Fibroblast of lung (primary cell): Measurements from ENCODE around the gene KRT75. TPM values are rescaled to one million over a fixed set of nuclear protein-coding genes. Genes with fewer than 3 reads are reported as not detected.

Experiments used
- DNase-seq, 2 donors: peaks; one replicate each; pipeline versions ENCODE4 v3.0.0 to v3.0.0-alpha.2; 2010; ENCODE audit warnings: low read depth in 2 of 2
- H2AFZ ChIP-seq: 2 replicates; pipeline ENCODE4 v1.5.1; 2012; ENCODE audit warnings: low read length, control low read depth, inconsistent platforms
- H3K27ac ChIP-seq: 2 replicates; pipeline ENCODE4 v1.5.1; 2011; ENCODE audit warnings: low read length, control low read depth; ENCODE audit not compliant: insufficient read depth
- H3K27me3 ChIP-seq: 2 replicates; pipeline ENCODE4 v1.5.1; 2011; ENCODE audit warnings: mild to moderate bottlenecking, low read length; ENCODE audit not compliant: control insufficient read depth, insufficient read depth
- H3K36me3 ChIP-seq: 2 replicates; pipeline ENCODE4 v1.5.1; 2011; ENCODE audit warnings: low read length; ENCODE audit not compliant: control insufficient read depth, insufficient read depth
- H3K4me1 ChIP-seq: 2 replicates; pipeline ENCODE4 v1.5.1; 2011; ENCODE audit warnings: low read length; ENCODE audit not compliant: control insufficient read depth, insufficient read depth; ENCODE audit errors: extremely low read depth
- H3K4me2 ChIP-seq: 2 replicates; pipeline ENCODE4 v1.5.1; 2011; ENCODE audit warnings: low read length, control low read depth; ENCODE audit not compliant: insufficient read depth; ENCODE audit errors: extremely low read depth
- H3K4me3 ChIP-seq, 4 experiments: fragments of 200-600 bp in 1 of 4; sonication (generic) in 1 of 4; replicated peaks in 1 of 4; 2 replicates each; pipeline ENCODE4 v1.5.1; 2011 to 2016; ENCODE audit warnings: low read length in 4 of 4, low read depth in 3 of 4, mild to moderate bottlenecking in 3 of 4, control low read depth in 2 of 4, inconsistent platforms in 1 of 4, mixed read lengths in 1 of 4; ENCODE audit not compliant: insufficient read depth in 1 of 4; ENCODE audit errors: control extremely low read depth in 1 of 4
- H3K79me2 ChIP-seq: 2 replicates; pipeline ENCODE4 v1.5.1; 2012; ENCODE audit warnings: mild to moderate bottlenecking, low read length, inconsistent platforms; ENCODE audit not compliant: control insufficient read depth, insufficient read depth
- H3K9ac ChIP-seq: 2 replicates; pipeline ENCODE4 v1.5.1; 2011; ENCODE audit warnings: mild to moderate bottlenecking, low read length, control low read depth; ENCODE audit not compliant: insufficient read depth
- H3K9me3 ChIP-seq: 2 replicates; pipeline ENCODE4 v1.5.1; 2012; ENCODE audit warnings: low read depth, low read length; ENCODE audit not compliant: control insufficient read depth, insufficient read depth
- H4K20me1 ChIP-seq: 2 replicates; pipeline ENCODE4 v1.5.1; 2011; ENCODE audit warnings: low read length; ENCODE audit not compliant: control insufficient read depth, insufficient read depth; ENCODE audit errors: extremely low read depth
- EZH2 ChIP-seq: IDR thresholded peaks from 2 replicates; pipeline ENCODE4 v1.5.1; 2012; ENCODE audit warnings: low read length, control low read depth, mild to moderate bottlenecking; ENCODE audit errors: missing control alignments
- polyA plus RNA-seq, 2 donors: library from polyadenylated mRNA; depleted of rRNA in 1 of 2; stranded (reverse) in 1 of 2; unstranded in 1 of 2; fragments of >200 nt; gene quantifications; 2 replicates each; pipeline ENCODE4 v1.2.1, GENCODE V29; 2011 to 2012; ENCODE audit warnings: missing spikeins in 1 of 2
- total RNA-seq: library from RNA; depleted of rRNA; stranded (reverse); fragments of >200 nt; gene quantifications from 2 replicates; pipeline ENCODE4 v1.2.1, GENCODE V29; 2014
- TF ChIP-seq, protein P1 (sequence below), 2 donors: IDR thresholded peaks in 1 of 2; conservative IDR thresholded peaks in 1 of 2; 1 replicate in 1 of 2; 2 replicates in 1 of 2; pipeline ENCODE4 v1.5.1; 2011 to 2012; ENCODE audit warnings: low read length in 2 of 2, control low read depth in 1 of 2, inconsistent platforms in 1 of 2, low read depth in 1 of 2, mild to moderate bottlenecking in 1 of 2

Gene KRT75
- total and polyA plus RNA-seq, 2 donors (not counting 1 experiment from before 2014, with no cell fraction given): not detected

DNA sequence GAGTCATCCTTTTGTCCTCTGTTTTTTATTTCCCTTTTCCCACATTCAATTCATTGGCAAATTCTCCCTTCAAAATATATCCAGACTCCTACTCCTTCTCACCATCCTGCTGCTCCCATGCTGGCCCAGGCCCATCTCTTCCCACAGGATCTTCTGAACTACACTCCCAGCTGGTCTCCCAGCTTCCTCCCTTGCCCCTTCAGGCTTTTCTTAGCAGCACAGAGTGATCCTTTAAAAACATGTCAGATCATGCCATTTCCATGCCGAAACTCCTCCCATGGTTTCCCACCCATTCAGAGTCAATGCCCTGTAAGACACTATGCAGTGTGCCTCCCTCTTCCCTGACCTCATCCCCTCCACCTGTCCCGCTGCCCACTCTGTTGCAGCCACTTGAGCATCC lies 46.3 kb downstream of the KRT75 start:
- DNase-seq: no peak

DNA sequence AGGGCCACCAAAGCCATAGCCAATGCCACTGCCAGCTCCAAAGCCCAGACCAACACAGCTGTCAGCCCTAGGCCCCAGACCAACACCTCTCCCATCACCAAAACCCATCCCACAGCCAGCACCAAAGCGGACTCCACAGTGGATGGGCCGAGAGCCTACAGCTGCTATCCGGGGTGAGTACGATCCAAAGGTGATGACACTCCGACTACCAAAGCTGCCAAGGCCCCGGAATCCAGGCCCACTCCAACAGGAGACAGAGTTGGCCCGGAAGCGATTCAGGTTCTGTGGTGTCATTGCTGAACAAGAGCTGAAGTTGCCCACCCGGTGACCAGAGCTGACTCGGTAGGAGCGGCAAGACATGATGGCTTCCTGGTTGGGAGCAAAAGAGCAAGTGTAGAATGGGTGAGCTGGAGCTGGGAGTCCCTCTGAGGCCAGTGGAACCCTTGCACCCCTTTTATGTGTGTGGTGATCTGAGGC lies 48.9 kb downstream of the KRT75 start, which contains the start of gene KRT84:
Gene KRT84, minus strand, starts transcription at position 427 of the 477 bp plus-strand sequence. Its CDS starts 67 bp downstream, at position 360.
- Histone ChIP-seq H3K27ac (no peak within 1 kb of the TSS), H4K20me1 (no peaks in the 10 kb centered on the region), H3K9me3 (no peaks in the 10 kb centered on the region), H3K4me1 (no peaks in the 10 kb centered on the region), H3K36me3 (no peaks in the 10 kb centered on the region), H3K4me3 (no peak within 1 kb of the TSS), H2AFZ (no peak within 1 kb of the TSS), H3K9ac (no peak within 1 kb of the TSS), H3K27me3 (peaks cover 22% of the 10 kb centered on the region), H3K4me2 (no peak within 1 kb of the TSS), H3K79me2 (no peaks in the 10 kb centered on the region)
- no peak for DNase-seq
- TF ChIP-seq EZH2: no peak
- TF ChIP-seq, protein P1, sequence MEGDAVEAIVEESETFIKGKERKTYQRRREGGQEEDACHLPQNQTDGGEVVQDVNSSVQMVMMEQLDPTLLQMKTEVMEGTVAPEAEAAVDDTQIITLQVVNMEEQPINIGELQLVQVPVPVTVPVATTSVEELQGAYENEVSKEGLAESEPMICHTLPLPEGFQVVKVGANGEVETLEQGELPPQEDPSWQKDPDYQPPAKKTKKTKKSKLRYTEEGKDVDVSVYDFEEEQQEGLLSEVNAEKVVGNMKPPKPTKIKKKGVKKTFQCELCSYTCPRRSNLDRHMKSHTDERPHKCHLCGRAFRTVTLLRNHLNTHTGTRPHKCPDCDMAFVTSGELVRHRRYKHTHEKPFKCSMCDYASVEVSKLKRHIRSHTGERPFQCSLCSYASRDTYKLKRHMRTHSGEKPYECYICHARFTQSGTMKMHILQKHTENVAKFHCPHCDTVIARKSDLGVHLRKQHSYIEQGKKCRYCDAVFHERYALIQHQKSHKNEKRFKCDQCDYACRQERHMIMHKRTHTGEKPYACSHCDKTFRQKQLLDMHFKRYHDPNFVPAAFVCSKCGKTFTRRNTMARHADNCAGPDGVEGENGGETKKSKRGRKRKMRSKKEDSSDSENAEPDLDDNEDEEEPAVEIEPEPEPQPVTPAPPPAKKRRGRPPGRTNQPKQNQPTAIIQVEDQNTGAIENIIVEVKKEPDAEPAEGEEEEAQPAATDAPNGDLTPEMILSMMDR (conservative IDR thresholded peaks at IDR 0.05 in 1 of 2, IDR thresholded peaks at IDR 0.05 in 1 of 2; ENCODE audit: low read depth in 1 of 2, low read length in 2 of 2): no peak

More for the DNA sequence above, 46.3 kb downstream of the KRT75 start:
- Histone ChIP-seq H3K4me2 (no peak overlapping the region), H4K20me1 (no peaks in the 10 kb centered on the region), H3K79me2 (no peaks in the 10 kb centered on the region), H3K36me3 (no peaks in the 10 kb centered on the region), H2AFZ (no peak overlapping the region), H3K4me3 (no peak overlapping the region), H3K9me3 (no peaks in the 10 kb centered on the region), H3K27me3 (peaks cover 15% of the 10 kb centered on the region), H3K4me1 (no peaks in the 10 kb centered on the region), H3K9ac (no peak overlapping the region), H3K27ac (no peak overlapping the region)
- TF ChIP-seq, protein P1 (conservative IDR thresholded peaks at IDR 0.05 in 1 of 2, IDR thresholded peaks at IDR 0.05 in 1 of 2; ENCODE audit: low read depth in 1 of 2, low read length in 2 of 2): no peak
- no peak for TF ChIP-seq EZH2

DNA sequence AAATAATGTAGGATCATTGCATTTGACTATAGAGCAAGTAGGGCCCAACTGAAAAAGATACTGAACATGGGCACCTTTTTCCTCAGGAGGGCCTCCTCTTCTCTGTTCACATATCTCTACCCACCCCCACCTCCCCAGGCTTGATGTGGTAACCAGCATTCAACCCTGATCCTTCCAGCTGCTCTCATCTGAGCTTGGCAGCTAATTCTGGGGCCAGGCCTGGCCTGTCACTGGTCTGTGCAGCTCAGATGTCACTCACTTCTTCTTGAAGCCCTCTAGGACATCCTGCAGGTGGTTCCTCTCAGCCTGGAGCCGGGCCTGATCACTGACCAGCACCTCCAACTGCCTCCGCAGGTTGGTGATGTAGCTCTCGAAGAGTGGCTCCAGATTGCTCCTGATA lies 50.8 kb downstream of the KRT75 start:
- Histone ChIP-seq H4K20me1 (no peaks in the 10 kb centered on the region), H3K79me2 (no peaks in the 10 kb centered on the region), H3K4me1 (no peaks in the 10 kb centered on the region), H3K4me2 (no peak overlapping the region), H3K27ac (no peak overlapping the region), H3K4me3 (no peak overlapping the region), H3K9me3 (no peaks in the 10 kb centered on the region), H3K9ac (no peak overlapping the region), H3K36me3 (no peaks in the 10 kb centered on the region), H2AFZ (no peak overlapping the region), H3K27me3 (peaks cover 16% of the 10 kb centered on the region)
- DNase-seq: no peak
- TF ChIP-seq EZH2: no peak
- TF ChIP-seq, protein P1 (conservative IDR thresholded peaks at IDR 0.05 in 1 of 2, IDR thresholded peaks at IDR 0.05 in 1 of 2; ENCODE audit: low read depth in 1 of 2, low read length in 2 of 2): no peak
